HG03060 (cell line): ENCODE data around the gene MRPL12.

Experiments
- ATAC-seq: cut with Tn5 transposase; IDR thresholded peaks from one replicate; pipeline ENCODE4 v1.9.1; 2021; ENCODE audit warnings: low read depth, moderate number of reproducible peaks; ENCODE audit not compliant: unreplicated experiment

Gene MRPL12

GRCh38 chr17:81681672-81682071, 21.5 kb upstream of the MRPL12 start:
- no peak for ATAC-seq

GRCh38 chr17:81682565-81683207, 20.5 kb upstream of the MRPL12 start:
- no peak for ATAC-seq

DNA sequence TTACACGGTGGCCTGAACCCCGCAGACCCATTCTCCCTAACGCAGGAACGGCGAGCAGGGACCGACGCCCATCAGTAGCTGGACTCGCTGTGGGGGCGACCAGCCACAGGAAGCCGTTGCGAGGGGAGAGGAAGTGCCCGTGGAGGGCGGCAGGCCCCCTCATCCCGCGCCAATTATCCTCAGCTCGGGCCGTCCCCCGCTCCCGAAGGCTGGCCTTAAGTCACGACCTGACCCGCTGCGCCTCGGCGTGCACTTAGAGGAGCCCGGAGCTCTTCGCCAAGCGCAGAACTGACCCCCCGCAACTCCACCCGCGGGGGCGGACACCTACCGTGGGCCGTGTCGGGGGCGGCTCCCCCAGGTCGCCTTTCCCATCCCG, 20.0 kb upstream of the MRPL12 start:
- ATAC-seq: no peak

DNA sequence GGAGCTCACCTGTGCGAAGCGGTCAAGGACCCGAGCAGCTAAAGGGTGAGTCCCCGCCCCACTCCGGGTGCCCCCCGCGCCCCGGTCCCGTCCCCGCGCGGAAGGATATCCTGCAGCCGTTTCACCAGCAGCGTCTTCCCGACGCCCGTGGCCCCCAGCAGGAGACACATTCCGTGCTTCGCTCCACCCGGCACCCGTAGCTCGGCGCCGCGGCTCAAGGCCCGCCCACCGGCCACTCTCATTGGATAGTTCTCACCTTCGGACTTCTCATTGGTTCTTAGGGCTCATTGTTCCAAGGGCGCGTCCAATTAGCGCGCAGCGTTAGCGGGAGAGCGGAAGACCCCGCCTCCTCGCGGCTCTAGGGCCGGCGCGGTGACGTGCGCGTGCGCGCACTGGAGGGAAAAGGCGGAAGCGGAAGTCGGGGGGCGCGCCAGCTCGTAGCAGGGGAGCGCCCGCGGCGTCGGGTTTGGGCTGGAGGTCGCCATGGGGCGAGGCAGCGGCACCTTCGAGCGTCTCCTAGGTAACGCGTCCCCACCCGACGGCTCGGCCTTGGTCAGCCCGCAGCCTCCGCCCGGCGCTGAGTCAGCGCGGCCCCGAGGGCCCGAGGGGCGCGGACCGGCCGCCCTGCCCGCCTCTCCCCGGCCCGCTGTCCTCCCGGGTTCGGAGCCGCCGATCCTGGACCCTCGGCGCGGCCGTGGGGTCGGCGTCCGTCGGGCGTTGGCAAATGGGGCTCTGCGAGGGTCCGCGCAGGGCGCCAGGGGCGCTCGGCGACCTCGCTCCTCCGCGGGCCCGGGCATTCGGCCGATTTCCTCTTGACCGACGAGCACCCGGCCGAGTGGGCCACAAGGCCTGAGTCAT, 19.4 kb upstream of the MRPL12 start, which contains the start of the genes ARL16 and HGS:
Gene ARL16 (minus strand): TSS at position 214 of the 858 bp plus-strand sequence. CDS start 44 bp downstream, at position 170.
Gene HGS (plus strand): TSS at position 428 of the 858 bp plus-strand sequence. CDS start 56 bp downstream, at position 484.
- peak; percentile 96 for ATAC-seq

DNA sequence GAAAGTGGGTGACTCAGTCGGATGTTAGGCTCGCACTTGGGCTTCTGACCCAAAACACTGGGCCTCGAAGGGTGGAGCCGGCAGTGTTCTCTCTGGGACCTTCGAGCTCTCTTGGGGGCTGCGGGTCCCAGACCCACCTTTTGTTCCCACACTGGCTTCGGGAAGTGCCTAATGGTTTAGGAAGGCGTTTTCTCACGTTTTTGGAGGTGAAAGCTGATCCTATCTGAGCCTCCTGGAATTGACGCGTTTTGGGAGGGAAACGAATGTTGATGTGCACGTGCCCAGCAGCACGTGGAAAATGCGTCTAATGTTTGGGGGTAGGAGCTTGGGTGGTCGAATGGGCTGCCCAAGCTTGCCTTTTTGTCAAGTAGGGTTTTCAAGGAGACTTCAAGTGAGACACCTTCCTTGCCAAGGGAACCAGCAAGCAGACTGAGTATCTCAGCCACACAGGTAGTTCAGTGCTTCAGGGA, 18.7 kb upstream of the MRPL12 start:
- ATAC-seq: no peak

GRCh38 chr17:81685108-81685507, 18.1 kb upstream of the MRPL12 start:
- no peak for ATAC-seq

DNA sequence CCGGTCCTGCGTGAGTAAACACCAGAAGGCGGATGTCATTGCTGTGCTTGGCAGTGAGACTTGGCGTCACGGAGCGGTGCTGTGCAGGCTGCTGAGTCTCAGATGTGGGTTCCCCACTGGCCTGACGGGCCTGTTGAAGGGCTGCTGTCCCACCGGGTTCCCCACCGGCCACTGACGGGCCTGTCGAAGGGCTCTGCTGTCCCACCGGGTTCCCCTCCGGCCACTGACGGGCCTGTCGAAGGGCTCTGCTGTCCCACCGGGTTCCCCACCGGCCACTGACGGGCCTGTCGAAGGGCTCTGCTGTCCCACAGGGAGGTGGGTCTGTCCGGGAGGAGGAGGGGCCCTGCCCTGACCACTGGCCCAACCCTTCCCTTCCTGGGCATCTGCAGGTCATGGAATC, 16.6 kb upstream of the MRPL12 start:
- ATAC-seq: no peak

DNA sequence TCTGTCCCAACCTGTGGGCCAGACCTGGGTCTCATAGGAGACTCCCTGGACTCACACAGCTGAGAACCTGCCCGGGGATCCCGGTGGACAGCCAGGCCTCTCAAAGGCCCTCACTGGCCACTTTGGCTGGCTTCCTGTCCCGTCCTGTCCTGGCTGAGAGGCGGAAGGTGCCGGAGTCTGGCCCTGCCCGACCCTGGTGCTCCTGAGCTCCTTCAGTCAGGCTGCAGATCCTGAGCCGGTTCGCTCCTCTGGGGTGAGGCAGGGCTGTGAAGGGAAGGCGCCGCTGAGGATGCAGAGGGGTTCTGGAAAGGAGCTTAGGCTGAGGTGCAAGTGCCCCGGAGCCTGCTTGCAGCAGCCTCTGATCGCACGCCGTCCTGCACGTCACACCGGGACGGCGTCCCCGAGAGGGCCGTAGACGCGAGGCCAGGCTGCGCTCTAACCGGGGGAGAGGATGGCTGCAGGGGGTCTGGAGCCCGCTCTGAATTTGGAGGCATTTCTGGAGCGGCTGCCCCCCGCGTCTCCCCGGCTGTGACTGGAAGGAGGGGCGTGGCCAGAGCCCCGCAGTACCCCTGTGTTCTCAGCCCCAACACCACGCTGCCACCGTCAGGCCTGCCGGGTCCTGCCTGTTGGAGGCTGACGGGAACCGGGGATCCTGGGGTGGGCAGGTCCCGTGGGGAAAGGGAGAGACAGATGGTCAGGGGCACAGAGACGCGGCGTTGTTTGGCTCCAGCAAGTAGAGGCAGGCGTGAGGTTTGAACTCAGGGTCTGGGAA, 15.2 kb upstream of the MRPL12 start:
- ATAC-seq: no peak

GRCh38 chr17:81688616-81689015, 14.6 kb upstream of the MRPL12 start:
- no peak for ATAC-seq

DNA sequence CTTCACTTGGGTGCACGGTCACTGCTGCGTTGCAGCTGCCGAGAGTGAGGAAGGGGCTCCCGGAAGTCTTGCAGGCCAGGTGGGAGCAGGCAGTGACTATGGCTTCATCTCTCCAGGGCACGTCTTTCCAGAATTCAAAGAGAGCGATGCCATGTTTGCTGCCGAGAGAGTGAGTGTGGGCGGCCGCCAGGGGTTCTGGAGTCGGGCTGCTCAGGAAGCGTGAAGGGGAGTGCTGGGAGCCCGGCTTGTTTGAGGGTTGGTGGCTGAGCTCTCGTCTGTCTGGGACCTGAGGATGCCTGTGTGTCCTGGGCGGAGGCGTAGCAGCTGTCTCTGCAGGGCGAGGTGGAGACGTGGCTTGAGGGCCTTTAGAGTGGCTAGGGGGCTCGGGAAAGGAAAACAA, 13.1 kb upstream of the MRPL12 start:
- ATAC-seq: no peak

DNA sequence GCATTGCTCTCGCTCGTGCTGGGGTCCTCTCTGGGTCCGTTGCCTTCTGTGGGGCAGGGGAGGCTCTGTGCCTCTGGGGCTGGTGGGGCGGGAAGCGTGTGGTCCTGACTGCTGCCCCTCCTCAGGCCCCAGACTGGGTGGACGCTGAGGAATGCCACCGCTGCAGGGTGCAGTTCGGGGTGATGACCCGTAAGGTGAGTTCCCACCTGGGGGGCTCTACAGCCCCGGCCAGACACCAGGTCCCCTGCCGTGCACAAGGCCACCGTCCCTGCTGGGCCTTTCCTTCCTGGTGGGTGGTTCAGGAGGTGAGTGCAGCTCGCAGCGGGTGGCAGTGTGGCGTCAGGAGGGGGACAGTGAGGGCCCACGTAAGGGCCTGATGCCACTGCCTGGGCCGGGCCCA, 12.6 kb upstream of the MRPL12 start:
- ATAC-seq: no peak

DNA sequence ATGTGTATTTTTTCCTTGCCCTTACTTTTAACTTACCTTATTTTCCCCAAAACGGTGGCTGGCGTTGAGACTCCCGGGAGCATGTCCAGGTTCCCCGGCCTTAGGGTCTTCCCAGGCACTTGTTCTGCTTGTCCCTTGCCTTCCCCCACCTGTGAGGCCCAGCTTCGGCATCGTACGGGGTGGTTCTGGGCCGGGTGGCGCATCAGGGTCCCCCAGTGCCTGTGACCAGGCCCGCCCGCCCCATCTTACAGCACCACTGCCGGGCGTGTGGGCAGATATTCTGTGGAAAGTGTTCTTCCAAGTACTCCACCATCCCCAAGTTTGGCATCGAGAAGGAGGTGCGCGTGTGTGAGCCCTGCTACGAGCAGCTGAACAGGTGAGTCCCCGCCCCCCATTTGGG, 12.0 kb upstream of the MRPL12 start:
- ATAC-seq: no peak

DNA sequence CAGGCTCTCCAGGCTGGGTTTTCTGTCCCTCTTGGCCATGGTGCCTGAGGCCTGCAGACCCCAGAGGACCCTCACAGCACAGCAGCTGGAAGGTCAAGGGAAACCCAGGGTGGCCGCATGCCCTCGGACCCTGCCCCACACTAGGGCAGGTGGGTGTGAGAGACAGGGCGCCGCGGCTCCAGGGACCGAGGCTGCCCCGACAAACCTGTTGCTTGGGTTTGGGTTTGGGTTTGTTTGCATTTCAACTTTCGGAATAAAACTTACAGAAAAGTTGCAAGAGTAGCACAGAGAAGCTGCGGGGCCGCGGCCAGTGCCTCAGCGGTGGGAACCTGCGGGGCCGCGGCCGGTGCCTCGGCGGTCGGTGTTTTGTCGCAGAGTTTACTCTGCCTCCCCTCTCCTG, 11.6 kb upstream of the MRPL12 start:
- no peak for ATAC-seq

GRCh38 chr17:81693509-81694210, 9.5 kb upstream of the MRPL12 start:
- no peak for ATAC-seq

DNA sequence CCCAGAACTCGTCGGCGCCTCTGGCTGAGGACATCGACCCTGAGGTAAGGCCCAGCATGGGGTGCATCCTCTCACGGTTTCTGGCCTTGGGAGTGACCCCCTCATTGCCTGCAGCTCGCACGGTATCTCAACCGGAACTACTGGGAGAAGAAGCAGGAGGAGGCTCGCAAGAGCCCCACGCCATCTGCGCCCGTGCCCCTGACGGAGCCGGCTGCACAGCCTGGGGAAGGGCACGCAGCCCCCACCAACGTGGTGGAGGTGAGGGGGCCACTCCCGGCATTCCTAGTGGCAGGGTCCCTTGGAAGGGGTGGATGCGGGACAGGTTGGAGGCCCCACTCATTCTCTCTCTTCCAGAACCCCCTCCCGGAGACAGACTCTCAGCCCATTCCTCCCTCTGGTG, 8.4 kb upstream of the MRPL12 start:
- no peak for ATAC-seq

DNA sequence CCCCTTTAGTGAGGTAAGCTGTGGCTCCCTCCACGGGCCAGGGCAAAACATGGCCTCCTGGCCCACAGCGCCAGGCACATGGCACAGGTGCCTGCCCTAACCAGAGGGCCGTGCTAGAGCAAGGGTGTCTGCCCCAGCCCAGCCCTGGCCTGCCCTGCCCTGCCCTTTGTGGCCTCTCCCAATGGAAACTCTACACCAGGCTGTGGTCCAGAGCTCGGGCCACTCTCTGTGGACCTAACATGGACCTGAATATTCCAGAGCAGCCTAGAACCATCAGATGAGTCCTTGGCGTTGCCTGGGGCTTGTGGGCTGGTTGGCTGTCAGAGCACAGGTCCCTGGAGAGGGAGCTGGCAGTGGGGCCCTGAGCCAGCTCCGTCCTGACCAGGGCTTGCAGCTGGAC, 8.0 kb upstream of the MRPL12 start:
- no peak for ATAC-seq

- ATAC-seq: no peak
These were observed 7.4 kb upstream of the MRPL12 start for GRCh38 chr17:81695801-81696200.

DNA sequence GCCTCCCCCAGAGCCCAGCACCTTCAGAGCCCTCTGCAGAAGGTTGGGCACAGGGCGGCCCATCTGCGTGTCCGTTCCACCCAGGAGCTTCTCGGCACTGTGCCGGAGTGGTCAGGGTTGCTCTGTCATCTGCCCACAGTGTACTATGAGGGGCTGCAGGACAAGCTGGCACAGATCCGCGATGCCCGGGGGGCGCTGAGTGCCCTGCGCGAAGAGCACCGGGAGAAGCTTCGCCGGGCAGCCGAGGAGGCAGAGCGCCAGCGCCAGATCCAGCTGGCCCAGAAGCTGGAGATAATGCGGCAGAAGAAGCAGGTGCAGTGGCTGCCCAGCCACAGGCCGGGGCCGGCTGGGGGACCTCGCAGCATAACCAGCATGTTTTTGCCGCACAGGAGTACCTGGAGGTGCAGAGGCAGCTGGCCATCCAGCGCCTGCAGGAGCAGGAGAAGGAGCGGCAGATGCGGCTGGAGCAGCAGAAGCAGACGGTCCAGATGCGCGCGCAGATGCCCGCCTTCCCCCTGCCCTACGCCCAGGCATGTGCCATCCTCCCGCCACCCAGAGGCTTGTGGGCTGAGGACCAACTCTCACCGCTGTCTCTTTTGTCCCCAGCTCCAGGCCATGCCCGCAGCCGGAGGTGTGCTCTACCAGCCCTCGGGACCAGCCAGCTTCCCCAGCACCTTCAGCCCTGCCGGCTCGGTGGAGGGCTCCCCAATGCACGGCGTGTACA, 6.8 kb upstream of the MRPL12 start:
- no peak for ATAC-seq

DNA sequence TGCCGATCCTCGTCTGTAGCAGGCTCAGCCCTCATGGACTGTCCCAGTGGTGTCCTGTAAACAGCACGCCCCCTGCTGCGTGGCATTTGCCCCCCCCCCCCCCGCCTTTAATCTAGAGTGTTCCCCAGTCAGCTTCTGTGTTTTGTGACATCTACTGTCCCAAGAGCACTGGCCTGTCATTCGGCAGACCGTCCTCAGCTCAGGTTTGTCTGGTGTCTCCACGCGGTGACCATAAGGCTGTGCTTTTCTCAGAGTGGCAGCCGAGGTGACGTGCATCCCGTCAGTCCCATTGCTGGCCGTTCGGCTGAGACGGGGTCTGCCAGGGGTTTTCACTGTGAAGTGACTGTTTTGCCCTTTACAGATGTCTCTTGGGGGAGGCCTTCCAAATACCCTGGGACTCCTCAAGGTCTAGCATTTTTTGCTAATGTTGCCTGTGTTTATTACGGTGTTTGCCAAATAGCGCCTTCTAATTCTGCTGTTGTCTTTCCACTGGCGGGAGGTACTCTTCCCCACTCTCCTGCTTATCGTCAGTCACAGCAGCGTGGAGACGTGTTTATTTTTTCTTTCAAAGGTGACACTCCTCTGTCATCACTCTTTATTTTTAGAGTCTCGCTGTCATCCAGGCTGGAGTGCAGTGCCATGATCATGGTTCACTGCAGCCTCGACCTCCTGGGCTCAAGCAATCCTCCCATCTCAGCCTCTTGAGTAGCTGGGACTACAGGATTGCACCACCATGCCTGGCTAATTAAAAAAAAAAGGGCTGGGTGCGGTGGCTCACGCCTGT, 5.7 kb upstream of the MRPL12 start:
- no peak for ATAC-seq
